ENCODE results near the gene EXOC2.

DNA sequence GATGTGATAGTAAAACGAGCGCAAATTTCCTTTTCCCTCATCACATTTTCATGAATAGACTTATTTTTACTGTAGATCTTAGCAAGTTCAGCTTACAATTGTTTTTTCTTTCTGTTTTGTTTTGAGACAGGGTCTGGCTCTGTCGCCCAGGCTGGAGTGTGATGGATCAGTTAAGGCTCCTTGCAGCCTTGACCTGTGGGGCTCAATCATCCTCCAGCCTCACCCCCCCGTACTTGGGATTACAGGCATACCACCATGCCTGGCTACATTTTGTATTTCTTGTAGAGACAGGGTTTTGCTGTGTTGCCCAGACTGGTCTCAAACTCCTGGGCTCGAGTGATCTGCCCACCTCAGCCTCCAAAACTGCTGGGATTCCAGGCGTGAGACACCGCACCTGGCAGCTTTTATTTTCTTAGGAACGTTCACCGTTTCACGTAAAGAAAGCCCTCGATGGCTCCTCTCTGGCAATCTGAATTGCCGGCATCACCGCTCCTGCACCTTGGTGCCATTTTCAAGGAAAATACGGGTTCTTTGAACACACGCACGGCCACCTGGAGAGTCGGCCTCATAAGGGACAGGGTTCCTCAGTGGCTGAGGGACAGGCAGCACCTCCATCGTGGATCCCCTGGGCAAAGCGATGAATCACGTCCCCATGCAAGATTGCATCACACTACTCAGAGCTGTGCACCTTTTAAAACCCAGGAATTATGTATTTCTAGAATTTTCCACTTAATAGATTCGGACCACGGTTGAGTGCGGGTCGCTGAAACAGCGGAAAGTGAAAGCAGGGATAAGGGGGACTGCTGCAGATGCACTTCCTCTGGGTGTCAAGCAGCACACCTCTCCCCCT lies 222.7 kb downstream of the EXOC2 start:
- TF ChIP-seq POLR2A (IDR thresholded peaks at IDR 0.05; ENCODE audit: extremely low read depth, insufficient read length), result no peak
- TF ChIP-seq, protein P1, sequence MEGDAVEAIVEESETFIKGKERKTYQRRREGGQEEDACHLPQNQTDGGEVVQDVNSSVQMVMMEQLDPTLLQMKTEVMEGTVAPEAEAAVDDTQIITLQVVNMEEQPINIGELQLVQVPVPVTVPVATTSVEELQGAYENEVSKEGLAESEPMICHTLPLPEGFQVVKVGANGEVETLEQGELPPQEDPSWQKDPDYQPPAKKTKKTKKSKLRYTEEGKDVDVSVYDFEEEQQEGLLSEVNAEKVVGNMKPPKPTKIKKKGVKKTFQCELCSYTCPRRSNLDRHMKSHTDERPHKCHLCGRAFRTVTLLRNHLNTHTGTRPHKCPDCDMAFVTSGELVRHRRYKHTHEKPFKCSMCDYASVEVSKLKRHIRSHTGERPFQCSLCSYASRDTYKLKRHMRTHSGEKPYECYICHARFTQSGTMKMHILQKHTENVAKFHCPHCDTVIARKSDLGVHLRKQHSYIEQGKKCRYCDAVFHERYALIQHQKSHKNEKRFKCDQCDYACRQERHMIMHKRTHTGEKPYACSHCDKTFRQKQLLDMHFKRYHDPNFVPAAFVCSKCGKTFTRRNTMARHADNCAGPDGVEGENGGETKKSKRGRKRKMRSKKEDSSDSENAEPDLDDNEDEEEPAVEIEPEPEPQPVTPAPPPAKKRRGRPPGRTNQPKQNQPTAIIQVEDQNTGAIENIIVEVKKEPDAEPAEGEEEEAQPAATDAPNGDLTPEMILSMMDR (IDR thresholded peaks at IDR 0.05; ENCODE audit: low read depth, low read length), result no peak
